Pons (tissue), 1 donor: ENCODE data around the gene TARS3.

Experiments
- DNase-seq: peaks from one replicate; pipeline ENCODE4 v3.0.0-alpha.2; 2016; ENCODE audit warnings: low spot score

TARS3 gene

DNA sequence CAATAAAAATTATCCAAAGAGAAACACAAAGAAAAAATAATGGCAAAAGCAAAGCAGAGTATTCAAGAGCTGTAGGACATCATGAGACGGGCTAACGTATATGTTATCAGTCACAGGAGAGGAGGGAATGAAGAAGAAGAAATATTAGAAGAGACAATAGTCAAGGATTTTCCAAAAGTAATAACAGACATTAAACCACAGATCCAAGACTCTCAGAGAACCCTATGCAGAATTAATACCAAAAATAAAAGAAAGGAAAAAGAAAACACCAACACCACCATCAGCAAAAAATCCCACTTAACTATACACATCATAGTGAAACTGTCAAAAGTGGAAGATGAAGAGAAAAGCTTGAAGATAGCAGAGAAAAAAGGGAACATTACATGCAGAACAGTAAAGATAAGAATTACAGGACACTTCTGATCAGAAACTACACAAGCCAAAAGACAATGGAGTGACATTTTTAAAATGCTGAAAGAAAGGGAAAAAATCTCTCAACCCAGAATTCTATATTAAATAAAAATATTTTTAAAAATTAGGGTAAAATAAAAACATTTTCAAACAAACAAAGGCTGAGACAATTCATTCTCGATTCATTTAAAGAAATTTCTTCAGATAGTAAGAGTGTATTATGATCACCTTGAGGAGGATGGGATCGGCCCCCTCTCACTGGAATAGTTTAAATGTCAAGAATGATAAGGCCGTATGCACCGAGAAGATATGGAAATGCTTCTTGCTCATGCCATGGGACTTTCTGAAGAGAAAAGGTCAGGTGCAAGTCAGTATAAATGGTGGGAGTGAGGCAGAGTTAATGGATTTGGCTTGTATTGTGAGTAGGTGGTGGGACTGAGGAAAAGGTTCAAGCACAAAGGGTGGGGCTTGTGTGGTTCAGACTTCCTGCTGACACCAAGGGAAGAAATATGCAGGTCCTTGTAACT, 100.6 kb downstream of the TARS3 start:
- no peak for DNase-seq

GRCh38 chr15:101621961-101622360, 102.3 kb downstream of the TARS3 start:
- no peak for DNase-seq

- DNase-seq, result no peak
Measured at GRCh38 chr15:101620671-101621070, 103.6 kb downstream of the TARS3 start.

DNA sequence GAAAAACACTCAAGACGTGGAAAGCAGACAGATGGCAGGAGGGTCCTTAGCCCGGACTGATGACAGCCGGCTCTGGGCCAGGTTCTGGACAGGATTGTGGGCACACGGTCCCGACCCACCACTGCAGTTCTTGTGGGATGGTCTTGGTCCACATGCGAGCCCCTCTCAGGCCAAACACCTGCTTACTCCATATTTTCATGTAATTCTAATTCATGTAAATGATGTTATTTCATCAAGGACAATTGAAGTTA, 104.7 kb downstream of the TARS3 start:
- DNase-seq, result no peak

DNA sequence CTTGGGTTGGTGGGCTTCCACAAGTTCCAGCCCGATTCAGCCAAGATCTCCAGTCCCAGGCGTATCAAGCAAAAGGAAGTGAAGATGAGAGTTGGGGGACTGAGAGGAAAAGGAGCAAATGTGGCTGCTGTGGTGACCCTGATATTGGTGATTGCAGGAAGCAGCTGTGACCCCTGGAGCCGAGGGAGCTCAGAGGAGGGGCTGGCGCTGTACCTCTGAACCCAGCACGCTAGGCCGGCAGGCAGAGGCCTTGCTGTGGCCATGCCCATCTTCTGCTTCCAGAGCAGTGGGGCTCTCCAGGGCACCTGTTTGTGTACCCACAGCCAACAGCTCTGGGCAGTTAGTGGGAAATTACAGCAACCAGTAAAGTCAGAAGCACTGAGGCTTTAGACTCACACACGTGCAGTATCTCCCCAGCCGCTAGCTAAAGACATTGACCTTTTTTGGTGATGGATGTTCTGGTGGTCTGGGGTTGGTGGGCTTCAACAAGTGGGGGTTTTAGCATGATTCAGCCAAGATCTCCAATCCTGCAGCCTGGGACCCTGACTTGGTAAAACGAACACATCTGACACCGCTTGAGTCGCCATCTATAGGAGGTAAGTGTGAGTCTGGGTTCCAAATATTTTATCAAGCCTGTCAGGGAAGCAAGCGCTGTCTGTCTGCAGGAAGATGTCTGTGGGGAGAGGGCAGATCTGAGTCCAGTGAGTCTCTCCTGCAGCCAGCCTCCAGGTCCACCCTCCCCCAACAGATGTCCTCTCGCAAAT, 105.2 kb downstream of the TARS3 start:
- no peak for DNase-seq

- DNase-seq, result no peak
Measured at GRCh38 chr15:101618076-101618475, 106.2 kb downstream of the TARS3 start.

- no peak for DNase-seq
Measured at GRCh38 chr15:101617390-101617965, 106.8 kb downstream of the TARS3 start.

- no peak for DNase-seq
Measured at GRCh38 chr15:101615986-101616848, 108.1 kb downstream of the TARS3 start.

DNA sequence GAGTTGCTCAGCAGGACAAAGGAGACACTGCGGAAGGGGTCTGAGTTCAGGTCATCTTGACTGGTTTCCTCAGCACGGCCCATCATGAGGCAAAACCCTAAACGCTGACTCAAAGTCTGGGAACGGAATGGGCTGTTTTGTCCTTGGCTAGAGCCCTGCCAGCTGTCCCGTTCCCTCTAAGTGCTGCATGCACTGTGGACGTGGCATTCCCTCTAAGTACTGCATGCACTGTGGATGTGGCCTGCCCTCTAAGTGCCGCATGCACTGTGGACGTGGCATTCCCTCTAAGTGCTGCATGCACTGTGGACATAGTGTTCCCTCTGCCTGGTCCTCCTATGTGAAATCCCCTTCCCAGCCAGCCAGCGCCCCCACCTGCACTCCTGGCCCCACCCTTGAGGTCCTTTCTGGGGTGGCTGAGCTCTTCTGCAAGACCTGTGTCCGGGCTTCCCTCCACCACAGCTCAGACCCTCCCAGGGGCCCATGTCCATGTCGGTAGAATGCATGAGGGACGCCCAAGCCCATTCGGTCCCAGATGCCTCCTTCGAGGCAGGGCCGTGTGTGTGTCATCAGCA, 108.8 kb downstream of the TARS3 start:
- DNase-seq, result no peak

- no peak for DNase-seq
Measured at GRCh38 chr15:101614761-101615160, 109.5 kb downstream of the TARS3 start.

DNA sequence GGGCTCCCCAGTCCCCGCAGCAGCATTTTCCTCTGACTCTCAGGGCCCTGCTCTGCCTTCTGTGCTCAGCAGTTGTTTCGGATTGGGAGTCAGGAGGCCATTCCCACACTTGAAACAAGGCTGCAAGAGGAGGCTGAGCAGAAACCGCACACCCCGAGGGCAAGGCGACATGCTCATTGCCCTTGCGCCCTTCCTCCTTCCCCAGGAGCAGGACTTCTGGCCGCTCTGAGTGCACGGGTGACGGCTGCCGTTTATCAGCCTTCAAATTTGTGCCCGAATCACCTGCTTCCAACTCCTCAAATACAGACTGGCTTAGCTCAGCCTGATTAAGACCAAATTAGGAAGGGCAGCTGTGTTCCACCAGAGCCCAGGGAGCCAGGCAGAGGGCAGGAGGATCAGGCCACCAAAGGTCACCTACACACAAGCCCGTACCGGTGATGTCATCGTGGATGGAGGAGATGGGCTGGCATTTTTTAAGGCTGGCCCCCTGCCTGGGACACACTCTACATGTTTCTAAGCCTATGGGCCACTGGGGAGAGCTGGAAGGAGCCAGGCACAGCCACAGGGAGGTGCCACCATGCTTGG, 110.2 kb downstream of the TARS3 start:
- no peak for DNase-seq

- DNase-seq, result peak; percentile 33
Measured at GRCh38 chr15:101613130-101614000, 110.9 kb downstream of the TARS3 start.

- no peak for DNase-seq
Measured at GRCh38 chr15:101612676-101613075, 111.6 kb downstream of the TARS3 start.

- no peak for DNase-seq
Measured at GRCh38 chr15:101611580-101612299, 112.5 kb downstream of the TARS3 start.

- DNase-seq, result no peak
Measured at GRCh38 chr15:101611007-101611406, 113.3 kb downstream of the TARS3 start.

- DNase-seq, result no peak
Measured at GRCh38 chr15:101610611-101611000, 113.7 kb downstream of the TARS3 start.

- no peak for DNase-seq
Measured at GRCh38 chr15:101609742-101610610, 114.3 kb downstream of the TARS3 start.

GRCh38 chr15:101608201-101608600, 116.1 kb downstream of the TARS3 start:
- DNase-seq, result no peak

GRCh38 chr15:101607108-101607507, 117.2 kb downstream of the TARS3 start:
- DNase-seq, result no peak
